Right lobe of liver (tissue), 4 donors: Measurements from ENCODE around the gene COPS9.

Source experiments
- POLR2A ChIP-seq: fragments of 450-650 bp; IDR thresholded peaks from one replicate; pipeline ENCODE4 v1.6.1; 2017; ENCODE audit warnings: antibody characterized with exemption, mild to moderate bottlenecking
- TF ChIP-seq, protein P1 (sequence below), 4 donors: fragments of 200-600 bp in 3 of 4; fragments of 450-650 bp in 1 of 4; IDR thresholded peaks; one replicate each; pipeline versions ENCODE4 v1.5.1 to v1.8.0; 2016 to 2022; ENCODE audit warnings: antibody characterized with exemption in 4 of 4, mild to moderate bottlenecking in 2 of 4
- donor health status: DM: no; HTN: no; CAD: no.
- donor health status: DM: no; HTN: no; CAD: no.
- donor health status: DM: no; HTN: yes; CAD: no.

DNA sequence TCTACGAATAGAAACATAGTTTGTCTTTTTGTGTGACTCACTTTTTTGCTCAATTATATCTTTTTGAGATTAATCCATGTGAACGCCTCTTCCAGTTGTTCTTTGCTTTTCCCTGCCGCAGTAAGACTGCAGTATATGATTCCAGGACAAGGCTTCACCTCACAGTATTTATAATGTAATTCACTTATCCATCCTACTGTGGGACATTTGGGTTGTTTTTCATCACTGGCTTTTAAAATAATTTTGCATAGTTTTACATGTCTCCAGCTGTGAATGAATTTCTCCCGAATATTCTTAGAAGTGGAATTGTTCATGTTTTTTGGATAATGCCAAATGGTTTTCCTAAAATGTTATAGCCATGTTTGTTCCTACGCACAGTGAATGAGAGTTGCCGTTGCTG, 21.9 kb downstream of the COPS9 start:
- TF ChIP-seq, protein P1, sequence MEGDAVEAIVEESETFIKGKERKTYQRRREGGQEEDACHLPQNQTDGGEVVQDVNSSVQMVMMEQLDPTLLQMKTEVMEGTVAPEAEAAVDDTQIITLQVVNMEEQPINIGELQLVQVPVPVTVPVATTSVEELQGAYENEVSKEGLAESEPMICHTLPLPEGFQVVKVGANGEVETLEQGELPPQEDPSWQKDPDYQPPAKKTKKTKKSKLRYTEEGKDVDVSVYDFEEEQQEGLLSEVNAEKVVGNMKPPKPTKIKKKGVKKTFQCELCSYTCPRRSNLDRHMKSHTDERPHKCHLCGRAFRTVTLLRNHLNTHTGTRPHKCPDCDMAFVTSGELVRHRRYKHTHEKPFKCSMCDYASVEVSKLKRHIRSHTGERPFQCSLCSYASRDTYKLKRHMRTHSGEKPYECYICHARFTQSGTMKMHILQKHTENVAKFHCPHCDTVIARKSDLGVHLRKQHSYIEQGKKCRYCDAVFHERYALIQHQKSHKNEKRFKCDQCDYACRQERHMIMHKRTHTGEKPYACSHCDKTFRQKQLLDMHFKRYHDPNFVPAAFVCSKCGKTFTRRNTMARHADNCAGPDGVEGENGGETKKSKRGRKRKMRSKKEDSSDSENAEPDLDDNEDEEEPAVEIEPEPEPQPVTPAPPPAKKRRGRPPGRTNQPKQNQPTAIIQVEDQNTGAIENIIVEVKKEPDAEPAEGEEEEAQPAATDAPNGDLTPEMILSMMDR (IDR thresholded peaks at IDR 0.05): no peak
- TF ChIP-seq POLR2A: no peak
